ENCODE data around the gene DIS3.
"Not testable (repeated sequence)": the region's sequence is repeated elsewhere in the genome, so short reads cannot be mapped to it uniquely, and the experiment has no call there.

DIS3 gene

GRCh38 chr13:72757792-72758535, 23.7 kb downstream of the DIS3 start:
- in situ Hi-C loops (cut with MboI; ENCODE audit: low sequenced_read_pairs), result no loop called here

GRCh38 chr13:72754111-72754510, 27.6 kb downstream of the DIS3 start:
- in situ Hi-C loops (cut with MboI; ENCODE audit: low sequenced_read_pairs), result no loop called here

GRCh38 chr13:72751220-72751619, 30.5 kb downstream of the DIS3 start:
- in situ Hi-C loops (cut with MboI; ENCODE audit: low sequenced_read_pairs), result no loop called here

GRCh38 chr13:72745260-72745659, 36.4 kb downstream of the DIS3 start:
- in situ Hi-C loops (cut with MboI; ENCODE audit: low sequenced_read_pairs), result no loop called here

- in situ Hi-C loops (cut with MboI; ENCODE audit: low sequenced_read_pairs), result no loop called here
These were observed 41.7 kb downstream of the DIS3 start for GRCh38 chr13:72740015-72740414.

GRCh38 chr13:72737033-72737432, 44.7 kb downstream of the DIS3 start:
- in situ Hi-C loops (cut with MboI; ENCODE audit: low sequenced_read_pairs), result no loop called here

- in situ Hi-C loops (cut with MboI; ENCODE audit: low sequenced_read_pairs), result no loop called here
These were observed 53.5 kb downstream of the DIS3 start for GRCh38 chr13:72728290-72728605.

- in situ Hi-C loops (cut with MboI; ENCODE audit: low sequenced_read_pairs), result no loop called here
These were observed 54.0 kb downstream of the DIS3 start, which contains the start of the genes BORA and MZT1 for GRCh38 chr13:72727417-72728289. Gene BORA, plus strand, starts transcription at chr13:72727923. Its CDS starts 1,018 bp downstream, at chr13:72728941. Gene MZT1, minus strand, starts transcription at chr13:72727629. Its CDS starts 27 bp downstream, at chr13:72727602.

- in situ Hi-C loops (cut with MboI; ENCODE audit: low sequenced_read_pairs), result no loop called here
These were observed 54.8 kb downstream of the DIS3 start for GRCh38 chr13:72726726-72727416.

- in situ Hi-C loops (cut with MboI; ENCODE audit: low sequenced_read_pairs), result not testable (repeated sequence)
These were observed 55.5 kb downstream of the DIS3 start for GRCh38 chr13:72726185-72726584.

GRCh38 chr13:72716776-72717175, 64.9 kb downstream of the DIS3 start:
- in situ Hi-C loops (cut with MboI; ENCODE audit: low sequenced_read_pairs), result no loop called here
